ENCODE results near the gene GRIK1.

DNA sequence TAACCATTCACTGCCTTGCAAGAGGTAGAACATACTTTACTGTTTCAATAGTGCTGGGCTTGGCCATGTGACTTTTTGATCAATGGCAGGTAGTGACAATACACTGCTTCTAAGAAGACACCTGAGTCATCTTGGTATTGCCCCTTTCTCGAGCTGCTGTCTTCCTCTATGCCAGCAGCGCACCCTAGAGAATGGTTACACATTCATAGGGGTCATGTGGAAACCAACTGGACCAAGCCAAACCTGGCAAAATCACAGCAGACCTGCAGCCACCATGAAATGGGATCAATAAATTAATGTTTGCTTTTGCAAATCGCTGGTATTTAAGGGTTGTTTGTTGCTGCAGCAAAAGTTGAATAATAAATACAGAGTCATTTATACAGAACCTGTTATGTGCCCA lies 122.3 kb downstream of the GRIK1 start:
- TF ChIP-seq, protein P1, sequence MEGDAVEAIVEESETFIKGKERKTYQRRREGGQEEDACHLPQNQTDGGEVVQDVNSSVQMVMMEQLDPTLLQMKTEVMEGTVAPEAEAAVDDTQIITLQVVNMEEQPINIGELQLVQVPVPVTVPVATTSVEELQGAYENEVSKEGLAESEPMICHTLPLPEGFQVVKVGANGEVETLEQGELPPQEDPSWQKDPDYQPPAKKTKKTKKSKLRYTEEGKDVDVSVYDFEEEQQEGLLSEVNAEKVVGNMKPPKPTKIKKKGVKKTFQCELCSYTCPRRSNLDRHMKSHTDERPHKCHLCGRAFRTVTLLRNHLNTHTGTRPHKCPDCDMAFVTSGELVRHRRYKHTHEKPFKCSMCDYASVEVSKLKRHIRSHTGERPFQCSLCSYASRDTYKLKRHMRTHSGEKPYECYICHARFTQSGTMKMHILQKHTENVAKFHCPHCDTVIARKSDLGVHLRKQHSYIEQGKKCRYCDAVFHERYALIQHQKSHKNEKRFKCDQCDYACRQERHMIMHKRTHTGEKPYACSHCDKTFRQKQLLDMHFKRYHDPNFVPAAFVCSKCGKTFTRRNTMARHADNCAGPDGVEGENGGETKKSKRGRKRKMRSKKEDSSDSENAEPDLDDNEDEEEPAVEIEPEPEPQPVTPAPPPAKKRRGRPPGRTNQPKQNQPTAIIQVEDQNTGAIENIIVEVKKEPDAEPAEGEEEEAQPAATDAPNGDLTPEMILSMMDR (IDR thresholded peaks at IDR 0.05), result no peak
- TF ChIP-seq POLR2AphosphoS5 (IDR thresholded peaks at IDR 0.05), result no peak

Data from prostate gland (tissue), 2 donors.